ENCODE results near the gene MAML3.

- no peak for TF ChIP-seq FOXK2 (IDR thresholded peaks at IDR 0.05)
- no peak for TF ChIP-seq FOXM1 (IDR thresholded peaks at IDR 0.05; ENCODE audit: borderline replicate concordance)
- TF ChIP-seq NFRKB (IDR thresholded peaks at IDR 0.05): no peak
- TF ChIP-seq FOXA1 (IDR thresholded peaks at IDR 0.05): no peak
- TF ChIP-seq HDGF (IDR thresholded peaks at IDR 0.05; ENCODE audit: borderline replicate concordance): no peak
- TF ChIP-seq CTBP1 (IDR thresholded peaks at IDR 0.05; ENCODE audit: borderline replicate concordance): no peak
- no peak for TF ChIP-seq SP1 (IDR thresholded peaks at IDR 0.05)
- no peak for TF ChIP-seq SUZ12 (IDR thresholded peaks at IDR 0.05)
- no peak for TF ChIP-seq BHLHE40 (IDR thresholded peaks at IDR 0.05; ENCODE audit: borderline replicate concordance)
- no peak for TF ChIP-seq ARNT (IDR thresholded peaks at IDR 0.05)
- no peak for TF ChIP-seq PKNOX1 (IDR thresholded peaks at IDR 0.05)
Measured at GRCh38 chr4:140168474-140168873, 14.5 kb upstream of the MAML3 start.
